HCT116 (cell line): ENCODE results near the gene PTPN7. TPM values are rescaled to one million over a fixed set of nuclear protein-coding genes. Genes with fewer than 3 reads are reported as not detected.

Source experiments
- ATAC-seq: fragments of 200-7000 bp; cut with Tn5 transposase; 2 replicates; pipeline ENCODE4 v1.9.1; 2020; ENCODE audit warnings: mild to moderate bottlenecking, moderate library complexity
- BruUV-seq: library from RNA; stranded (reverse); fragments of 400-500 nt; replicated peaks from 2 replicates; lab custom pipeline; 2021; lab: Mats Ljungman, UMichigan
- CTCF ChIA-PET: fragments of 300-600 bp; sonication (Branson Sonifier 250); formaldehyde crosslinking; loops from one replicate; lab custom pipeline; 2021; ENCODE audit warnings: antibody characterized with exemption; lab: Charles Lee
- POLR2A ChIA-PET: fragments of 300-600, 350-600 bp; sonication (Branson Sonifier 250); formaldehyde crosslinking; loops from one replicate; lab custom pipeline; 2021; ENCODE audit warnings: antibody characterized with exemption; lab: Charles Lee
- RAD21 ChIA-PET, 2 experiments: fragments of 300-600 bp; sonication (Branson Sonifier 250); formaldehyde crosslinking; loops; one replicate each; lab custom pipeline; 2023; ENCODE audit warnings: low total read pairs in 2 of 2; ENCODE audit not compliant: uncharacterized antibody in 2 of 2, unreplicated experiment in 2 of 2, low non-redundant PET in 1 of 2; lab: Charles Lee
- DNase-seq: peaks from one replicate; pipeline ENCODE4 v3.0.0-alpha.2; 2010; ENCODE audit warnings: low read depth, low spot score
- H2AFZ ChIP-seq: fragments of 200-600 bp; shearing (Covaris generic), sonication (generic); 2 replicates; pipeline ENCODE4 v1.6.1; 2017; ENCODE audit warnings: low read depth, mixed run types, mixed read lengths, antibody characterized with exemption, low read length; ENCODE audit not compliant: poor library complexity, severe bottlenecking
- H3K27ac ChIP-seq: 2 replicates; pipeline ENCODE4 v1.5.1; 2012; ENCODE audit warnings: low read depth, low read length
- H3K27me3 ChIP-seq: fragments of 200-600 bp; sonication (generic); 2 replicates; pipeline ENCODE4 v1.6.1; 2016; ENCODE audit warnings: mixed run types, low read length, mixed read lengths; ENCODE audit not compliant: insufficient read depth
- H3K36me3 ChIP-seq, 2 experiments: fragments of 200-500 bp in 1 of 2; fragments of 200-600 bp in 1 of 2; sonication (Bioruptor generic) in 1 of 2; sonication (generic) in 1 of 2; 2 replicates each; pipeline versions ENCODE4 v1.5.1 to v1.6.1; 2014 to 2016; ENCODE audit warnings: low read length in 2 of 2, inconsistent platforms in 1 of 2, mixed read lengths in 1 of 2, mixed run types in 1 of 2; ENCODE audit not compliant: insufficient read depth in 2 of 2, control insufficient read depth in 1 of 2
- H3K4me1 ChIP-seq, 2 experiments: fragments of 200-600 bp in 1 of 2; sonication (generic) in 1 of 2; 2 replicates each; pipeline versions ENCODE4 v1.5.1 to v1.6.1; 2012 to 2017; ENCODE audit warnings: low read length in 2 of 2, inconsistent platforms in 1 of 2, mild to moderate bottlenecking in 1 of 2, mixed read lengths in 1 of 2, mixed run types in 1 of 2, moderate library complexity in 1 of 2; ENCODE audit not compliant: insufficient read depth in 2 of 2, control insufficient read depth in 1 of 2
- H3K4me2 ChIP-seq: fragments of 200-600 bp; sonication (generic); 2 replicates; pipeline ENCODE4 v1.6.1; 2017; ENCODE audit warnings: mixed run types, low read length, mixed read lengths
- H3K4me3 ChIP-seq, 2 experiments: fragments of 200-600 bp in 1 of 2; sonication (generic) in 1 of 2; replicated peaks in 1 of 2; 2 replicates each; pipeline ENCODE4 v1.5.1; 2011 to 2016; ENCODE audit warnings: low read length in 2 of 2, control low read depth in 1 of 2, low read depth in 1 of 2, mild to moderate bottlenecking in 1 of 2, mixed read lengths in 1 of 2, mixed run types in 1 of 2
- H3K79me2 ChIP-seq: fragments of 200-600 bp; sonication (generic); 2 replicates; pipeline ENCODE4 v1.6.1; 2017; ENCODE audit warnings: mild to moderate bottlenecking, mixed run types, low read length, moderate library complexity, mixed read lengths; ENCODE audit not compliant: insufficient read depth
- H3K9ac ChIP-seq: fragments of 200-600 bp; sonication (generic); 2 replicates; pipeline ENCODE4 v1.6.1; 2016; ENCODE audit warnings: low read length, mixed read lengths
- H3K9me2 ChIP-seq: fragments of 200-600 bp; sonication (generic), shearing (Covaris generic); 2 replicates; pipeline ENCODE4 v1.6.1; 2017; ENCODE audit warnings: mixed run types, mild to moderate bottlenecking, moderate library complexity; ENCODE audit not compliant: insufficient read depth
- H3K9me3 ChIP-seq, 2 experiments: fragments of 200-500 bp in 1 of 2; fragments of 200-600 bp in 1 of 2; sonication (Bioruptor generic) in 1 of 2; sonication (generic) in 1 of 2; 2 replicates each; pipeline ENCODE4 v1.6.1; 2014 to 2017; ENCODE audit warnings: low read length in 2 of 2, mixed read lengths in 2 of 2, inconsistent platforms in 1 of 2, low read depth in 1 of 2, mild to moderate bottlenecking in 1 of 2, mixed run types in 1 of 2, moderate library complexity in 1 of 2; ENCODE audit not compliant: control insufficient read depth in 1 of 2, insufficient read depth in 1 of 2
- H4K20me1 ChIP-seq: fragments of 200-600 bp; sonication (generic), shearing (Covaris generic); 2 replicates; pipeline ENCODE4 v1.6.1; 2017; ENCODE audit warnings: mixed run types, mild to moderate bottlenecking, moderate library complexity; ENCODE audit not compliant: insufficient read depth
- ATF3 ChIP-seq: IDR thresholded peaks from 2 replicates; pipeline ENCODE4 v1.6.1; 2012
- ELF1 ChIP-seq: IDR thresholded peaks from 2 replicates; pipeline ENCODE4 v1.6.1; 2012; ENCODE audit warnings: low read depth, borderline replicate concordance
- EZH2phosphoT487 ChIP-seq: fragments of 200-600 bp; IDR thresholded peaks from 2 replicates; pipeline ENCODE4 v1.6.1; 2018; ENCODE audit warnings: antibody characterized with exemption, borderline replicate concordance
- MAX ChIP-seq: IDR thresholded peaks from 2 replicates; pipeline ENCODE4 v1.6.1; 2012
- POLR2A ChIP-seq: IDR thresholded peaks from 2 replicates; pipeline ENCODE4 v1.7.0; 2011; ENCODE audit warnings: borderline replicate concordance; ENCODE audit not compliant: insufficient read depth, insufficient read length; ENCODE audit errors: extremely low read depth
- POLR2AphosphoS5 ChIP-seq: IDR thresholded peaks from 2 replicates; pipeline ENCODE4 v1.6.1; 2011; ENCODE audit warnings: mild to moderate bottlenecking, low read depth, low read length, moderate library complexity
- RAD21 ChIP-seq: IDR thresholded peaks from 2 replicates; pipeline ENCODE4 v1.6.1; 2012; ENCODE audit warnings: low read depth, mild to moderate bottlenecking
- REST ChIP-seq: IDR thresholded peaks from 2 replicates; pipeline ENCODE4 v1.6.1; 2012; ENCODE audit warnings: low read depth
- SIN3A ChIP-seq: IDR thresholded peaks from 2 replicates; pipeline ENCODE4 v1.6.1; 2012; ENCODE audit warnings: low read depth
- SRF ChIP-seq: IDR thresholded peaks from 2 replicates; pipeline ENCODE4 v1.6.1; 2012; ENCODE audit warnings: low read depth
- TCF7L2 ChIP-seq: IDR thresholded peaks from 2 replicates; pipeline ENCODE4 v1.7.0; 2011; ENCODE audit warnings: borderline replicate concordance, inconsistent platforms; ENCODE audit not compliant: insufficient read depth, insufficient read length; ENCODE audit errors: extremely low read depth
- ZNF274 ChIP-seq: fragments of 200-500 bp; sonication (Bioruptor generic); IDR thresholded peaks from 2 replicates; pipeline ENCODE4 v1.6.1; 2014; ENCODE audit warnings: mild to moderate bottlenecking, low read depth, low read length, inconsistent platforms
- intact Hi-C: fragments of 100-400 bp; cut with micrococcal nuclease; formaldehyde crosslinking; loops from 2 replicates; pipeline ENCODE4 v1.10.0; 2022
- total RNA-seq: library from RNA; stranded (reverse); gene quantifications from one replicate; pipeline ENCODE4 v1.2.1, GENCODE V29; 2021; ENCODE audit not compliant: unreplicated experiment

Gene PTPN7
- total RNA-seq, 1 experiment from 2014 or later = 0.76 TPM

- peak overlapping the region; percentile 39 for H3K9ac ChIP-seq
- H3K9me2 ChIP-seq = no peaks in the 10 kb centered on the region
- no peaks in the 10 kb centered on the region for H3K79me2 ChIP-seq
- ChIA-PET RAD21 (interaction anchor here (0.9 to 1.7 kb wide), 6 partner anchors 13 to 99 kb away, joined by 3 to 7 read pairs (median 4); partner anchors contain the start of gene ELF3 (in 2 of the 2)), CTCF (interaction anchor here (1.1 to 3.9 kb wide), 5 partner anchors 9 to 106 kb away, joined by 3 to 26 read pairs (median 7); partner anchors contain the start of gene ELF3), POLR2A (interaction anchor here (0.9 to 5.0 kb wide), 12 partner anchors 8 to 95 kb away, joined by 3 to 72 read pairs (median 4); partner anchors contain the start of gene ELF3)
- ATAC-seq (peak; percentile 83), DNase-seq (peak; percentile 88)
- peak overlapping the region; percentile 78 for H3K4me2 ChIP-seq
- peak; percentile 24 for TF ChIP-seq TCF7L2
- peak; percentile 74 for TF ChIP-seq POLR2AphosphoS5
- TF ChIP-seq ZNF274 = no peak
- TF ChIP-seq SRF = no peak
- TF ChIP-seq SIN3A = no peak
- no peak for TF ChIP-seq RAD21
- peak overlapping the region; percentile 22 to 40 for H3K4me3 ChIP-seq
- no peak overlapping the region for H2AFZ ChIP-seq
- H3K9me3 ChIP-seq = no peaks in the 10 kb centered on the region
- BruUV-seq = TSS peak; percentile 100
- peaks cover 58 to 71% of the 10 kb centered on the region in 2 experiments for H3K4me1 ChIP-seq
- no peaks in the 10 kb centered on the region for H3K27me3 ChIP-seq
- H3K27ac ChIP-seq = peak overlapping the region; percentile 86
- no peaks in the 10 kb centered on the region for H4K20me1 ChIP-seq
- intact Hi-C loops = loop anchor here (5.0 kb wide), 2 partner anchors 48 to 393 kb away; no protein-coding TSS in a partner anchor
- H3K36me3 ChIP-seq = no peaks in the 10 kb centered on the region
Measured at GRCh38 chr1:202105571-202106339, 54.6 kb downstream of the PTPN7 start.

GRCh38 chr1:202104073-202104472 lies 56.3 kb downstream of the PTPN7 start:
- ChIA-PET RAD21 (no interaction called here), CTCF (no interaction called here), POLR2A (interaction anchor here (0.5 to 5.0 kb wide), 2 partner anchors 10 to 94 kb away, joined by 3 to 72 read pairs; partner anchors contain the start of gene ELF3)
- no peak for ATAC-seq
- H2AFZ ChIP-seq = no peak overlapping the region
- BruUV-seq = no TSS peak
- H4K20me1 ChIP-seq = no peaks in the 10 kb centered on the region
- H3K4me1 ChIP-seq = peaks cover 54 to 67% of the 10 kb centered on the region in 2 experiments
- no peak overlapping the region for H3K9ac ChIP-seq
- H3K79me2 ChIP-seq = no peaks in the 10 kb centered on the region
- no peak for TF ChIP-seq MAX
- no peak for TF ChIP-seq ELF1
- no peak for TF ChIP-seq ZNF274
- TF ChIP-seq SIN3A = no peak
- no peak for TF ChIP-seq RAD21
- no peak for TF ChIP-seq POLR2A
- no peak for TF ChIP-seq EZH2phosphoT487
- TF ChIP-seq ATF3 = no peak
- TF ChIP-seq SRF = no peak
- TF ChIP-seq REST = no peak
- DNase-seq = no peak
- no peak overlapping the region for H3K4me3 ChIP-seq
- no peak overlapping the region for H3K27ac ChIP-seq
- intact Hi-C loops = no loop called here
- H3K4me2 ChIP-seq = no peak overlapping the region
- no peaks in the 10 kb centered on the region for H3K36me3 ChIP-seq
- no peaks in the 10 kb centered on the region for H3K9me2 ChIP-seq
- no peaks in the 10 kb centered on the region for H3K9me3 ChIP-seq
- H3K27me3 ChIP-seq = no peaks in the 10 kb centered on the region
